ENCODE data around the gene CAVIN3. TPM values are rescaled to one million over a fixed set of nuclear protein-coding genes. Genes with fewer than 3 reads are reported as not detected.

Gene CAVIN3
- total and polyA plus RNA-seq, 10 of the 15 experiments (the other 5 are each of a cell fraction or from before 2014, with no cell fraction given), result 0.05 to 13.9 (median 4.5) TPM

GRCh38 chr11:6357222-6357621 lies 36.9 kb upstream of the CAVIN3 start:
- ChIA-PET POLR2A (no interaction called here), RAD21 (ENCODE audit: unreplicated experiment) (no interaction called here), CTCF (interaction anchor here (1.4 kb wide), 2 partner anchors 21 to 107 kb away, joined by 3 to 5 read pairs; no protein-coding TSS in a partner anchor), SMC1A (ENCODE audit: uncharacterized antibody, unreplicated experiment) (no interaction called here)
- FAIRE-seq (no peak), DNase-seq (ENCODE audit: low read depth, low spot score) (no peak), ATAC-seq (peak; percentile 45)
- no peaks in the 10 kb centered on the region for H3K27me3 ChIP-seq (replicated peaks in 1 of 2; ENCODE audit: control insufficient read depth in 2 of 2, insufficient read depth in 2 of 2, low read length in 1 of 2)
- no peaks in the 10 kb centered on the region for H3K79me2 ChIP-seq (ENCODE audit: control insufficient read depth, insufficient read depth, low read length)
- no peaks in the 10 kb centered on the region for H3K4me1 ChIP-seq (ENCODE audit: control insufficient read depth, insufficient read depth, low read length)
- no peak overlapping the region for H2AFZ ChIP-seq (ENCODE audit: control insufficient read depth, low read depth, low read length)
- 0 out of 2 replicates have a peak, but pooled peaks have one; percentile 46 for TF ChIP-seq ZNF24 (IDR thresholded peaks at IDR 0.05)
- TF ChIP-seq YY1 (IDR thresholded peaks at IDR 0.05; ENCODE audit: low read depth, low read length), result peak; percentile 80
- TF ChIP-seq NKRF (conservative IDR thresholded peaks at IDR 0.05), result no peak
- no peak overlapping the region for H3K9ac ChIP-seq (ENCODE audit: control insufficient read depth, insufficient read depth, low read length)
- H3K27ac ChIP-seq (ENCODE audit: control insufficient read depth, insufficient read depth), result no peak overlapping the region
- no peaks in the 10 kb centered on the region for H3K9me3 ChIP-seq (replicated peaks; ENCODE audit: control insufficient read depth, insufficient read depth, low read length)
- no TSS peak for BruUV-seq (replicated peaks)
- H4K20me1 ChIP-seq (ENCODE audit: control insufficient read depth, insufficient read depth), result no peaks in the 10 kb centered on the region
- WGBS (ENCODE audit: insufficient coverage, insufficient replicate concordance, low lambda C conversion rate, missing lambda C conversion rate), result 30% methylated on average over 9 of the region's 9 CpGs
- intact Hi-C loops (cut with micrococcal nuclease; ENCODE audit: unreplicated experiment) (no loop called here), in situ Hi-C loops (cut with MboI) (no loop called here)
- no peak overlapping the region for H3K4me3 ChIP-seq
- no peak overlapping the region for H3K4me2 ChIP-seq (ENCODE audit: control insufficient read depth, insufficient read depth)
- H3K36me3 ChIP-seq (ENCODE audit: control insufficient read depth in 2 of 2, insufficient read depth in 2 of 2, low read length in 1 of 2), result no peaks in the 10 kb centered on the region

GRCh38 chr11:6356503-6357055 lies 36.3 kb upstream of the CAVIN3 start:
- H3K9ac ChIP-seq (ENCODE audit: control insufficient read depth, insufficient read depth, low read length), result no peak overlapping the region
- H3K4me3 ChIP-seq, result no peak overlapping the region
- POLR2A ChIA-PET, result no interaction called here
- no peak for FAIRE-seq
- no peaks in the 10 kb centered on the region for H3K4me1 ChIP-seq (ENCODE audit: control insufficient read depth, insufficient read depth, low read length)
- H3K79me2 ChIP-seq (ENCODE audit: control insufficient read depth, insufficient read depth, low read length), result no peaks in the 10 kb centered on the region
- BruUV-seq (replicated peaks), result no TSS peak
- no peak for DNase-seq (ENCODE audit: low read depth, low spot score)
- RAD21 ChIA-PET (ENCODE audit: unreplicated experiment), result no interaction called here
- H3K9me3 ChIP-seq (replicated peaks; ENCODE audit: control insufficient read depth, insufficient read depth, low read length), result no peaks in the 10 kb centered on the region
- H3K27me3 ChIP-seq (replicated peaks in 1 of 2; ENCODE audit: control insufficient read depth in 2 of 2, insufficient read depth in 2 of 2, low read length in 1 of 2), result no peaks in the 10 kb centered on the region
- H3K36me3 ChIP-seq (ENCODE audit: control insufficient read depth in 2 of 2, insufficient read depth in 2 of 2, low read length in 1 of 2), result no peaks in the 10 kb centered on the region
- H4K20me1 ChIP-seq (ENCODE audit: control insufficient read depth, insufficient read depth), result no peaks in the 10 kb centered on the region
- H3K4me2 ChIP-seq (ENCODE audit: control insufficient read depth, insufficient read depth), result no peak overlapping the region
- 20% methylated on average over 4 of the region's 4 CpGs for WGBS (ENCODE audit: insufficient coverage, insufficient replicate concordance, low lambda C conversion rate, missing lambda C conversion rate)
- H2AFZ ChIP-seq (ENCODE audit: control insufficient read depth, low read depth, low read length), result no peak overlapping the region
- TF ChIP-seq PAX5 (IDR thresholded peaks at IDR 0.05; ENCODE audit: borderline replicate concordance, low read depth, low read length) (no peak), FOS (IDR thresholded peaks at IDR 0.05; ENCODE audit: borderline replicate concordance, extremely low read depth, insufficient read length) (no peak), SRF (IDR thresholded peaks at IDR 0.05; ENCODE audit: low read depth in 2 of 2, low read length in 2 of 2) (no peak), TCF12 (IDR thresholded peaks at IDR 0.05; ENCODE audit: low read depth, low read length) (no peak), MTA3 (IDR thresholded peaks at IDR 0.05; ENCODE audit: borderline replicate concordance, low read length) (no peak), PML (IDR thresholded peaks at IDR 0.05; ENCODE audit: low read length) (no peak), POLR2AphosphoS5 (IDR thresholded peaks at IDR 0.05; ENCODE audit: low read length) (no peak), MEF2A (IDR thresholded peaks at IDR 0.05; ENCODE audit: insufficient read depth, low read depth, low read length) (no peak), HDGF (IDR thresholded peaks at IDR 0.05) (no peak)
- intact Hi-C loops (cut with micrococcal nuclease; ENCODE audit: unreplicated experiment) (no loop called here), in situ Hi-C loops (cut with MboI) (no loop called here)
- no peak for ATAC-seq
- SMC1A ChIA-PET (ENCODE audit: uncharacterized antibody, unreplicated experiment), result no interaction called here
- CTCF ChIA-PET, result interaction anchor here (0.6 to 7.8 kb wide), 4 partner anchors 22 to 87 kb away, joined by 3 to 61 read pairs (median 4); no protein-coding TSS in a partner anchor
- H3K27ac ChIP-seq (ENCODE audit: control insufficient read depth, insufficient read depth), result no peak overlapping the region
